PFSK-1 (cell line): ENCODE data around the gene TMEM120B.

Source experiments
- FOXP2 ChIP-seq: optimal IDR thresholded peaks from 2 replicates; pipeline ENCODE3; 2011; ENCODE audit warnings: borderline replicate concordance, control low read depth, inconsistent platforms; ENCODE audit not compliant: insufficient read depth; ENCODE audit errors: extremely low read length, extremely low read depth
- POLR2AphosphoS5 ChIP-seq: IDR thresholded peaks from 2 replicates; pipeline ENCODE4 v1.6.1; 2012; ENCODE audit warnings: low read depth, mild to moderate bottlenecking, control low read depth, low read length, moderate library complexity
- REST ChIP-seq, 2 experiments: IDR thresholded peaks; 2 replicates each; pipeline versions ENCODE4 v1.6.1 to v1.8.0; 2011 to 2012; ENCODE audit warnings: low read depth in 2 of 2, low read length in 2 of 2, control low read depth in 1 of 2, inconsistent platforms in 1 of 2, mild to moderate bottlenecking in 1 of 2, moderate library complexity in 1 of 2; ENCODE audit not compliant: insufficient read depth in 1 of 2
- SIN3A ChIP-seq: IDR thresholded peaks from 2 replicates; pipeline ENCODE4 v1.6.1; 2012; ENCODE audit warnings: mild to moderate bottlenecking, low read length, moderate library complexity, borderline replicate concordance; ENCODE audit not compliant: insufficient read depth
- TAF1 ChIP-seq: IDR thresholded peaks from 2 replicates; pipeline ENCODE4 v1.6.1; 2012; ENCODE audit warnings: low read length, control low read depth, borderline replicate concordance; ENCODE audit not compliant: insufficient read depth

The TMEM120B gene

GRCh38 chr12:121776190-121777098, 63.9 kb downstream of the TMEM120B start:
- TF ChIP-seq SIN3A = no peak
- TF ChIP-seq TAF1 = no peak
- TF ChIP-seq REST (IDR thresholded peaks at IDR 0.05; ENCODE audit: insufficient read depth in 1 of 2, low read depth in 2 of 2, low read length in 2 of 2) = no peak
- no peak for TF ChIP-seq FOXP2
- no peak; the same call in 1 of the 2 replicates for TF ChIP-seq POLR2AphosphoS5

GRCh38 chr12:121778567-121779421, 66.2 kb downstream of the TMEM120B start:
- TF ChIP-seq TAF1 (no peak), SIN3A (no peak), FOXP2 (no peak), POLR2AphosphoS5 (no peak), REST (IDR thresholded peaks at IDR 0.05; ENCODE audit: insufficient read depth in 1 of 2, low read depth in 2 of 2, low read length in 2 of 2) (no peak)

- no peak for TF ChIP-seq TAF1
- no peak for TF ChIP-seq SIN3A
- TF ChIP-seq REST (IDR thresholded peaks at IDR 0.05; ENCODE audit: insufficient read depth in 1 of 2, low read depth in 2 of 2, low read length in 2 of 2) = no peak
- no peak for TF ChIP-seq POLR2AphosphoS5
- no peak for TF ChIP-seq FOXP2
Observed at GRCh38 chr12:121779422-121779895, 66.9 kb downstream of the TMEM120B start.

GRCh38 chr12:121780429-121780828, 67.9 kb downstream of the TMEM120B start:
- TF ChIP-seq SIN3A (no peak), TAF1 (no peak), REST (IDR thresholded peaks at IDR 0.05; ENCODE audit: insufficient read depth in 1 of 2, low read depth in 2 of 2, low read length in 2 of 2) (no peak), POLR2AphosphoS5 (no peak), FOXP2 (no peak)
